ENCODE results near the gene CYLD. TPM values are rescaled to one million over a fixed set of nuclear protein-coding genes. Genes with fewer than 3 reads are reported as not detected.

CYLD gene
- polyA plus RNA-seq, 6 donors from 2014 or later, result 65.4 to 89.0 (median 75.8) TPM

GRCh38 chr16:50841081-50841886 is 99.4 kb downstream of the CYLD start:
- Mint-ChIP-seq H3K27me3 (peaks cover 56 to 72% (median 68%) of the 10 kb centered on the region in 3 donors), H3K36me3 (no peaks in the 10 kb centered on the region), H3K4me3 (peak overlapping the region; percentile 46 to 90 (median 80)), H3K9me3 (peaks cover 0 to 2% (median 0%) of the 10 kb centered on the region in 7 donors), H3K4me1 (peaks cover 9 to 18% (median 13%) of the 10 kb centered on the region in 3 donors), H3K27ac (peak overlapping the region in 1 of 6 donors; percentile 13)
- ATAC-seq (ENCODE audit: low read depth in 2 of 2) (peak; percentile 56 to 58), DNase-seq (peak; percentile 4)

GRCh38 chr16:50842013-50842505 is 100.2 kb downstream of the CYLD start:
- ATAC-seq (ENCODE audit: low read depth in 2 of 2) (no peak), DNase-seq (no peak)
- Mint-ChIP-seq H3K4me3 (peak overlapping the region in 4 of 8 donors; percentile 46 to 85 (median 62)), H3K36me3 (no peaks in the 10 kb centered on the region), H3K27me3 (peaks cover 56 to 68% (median 67%) of the 10 kb centered on the region in 3 donors), H3K27ac (peak overlapping the region in 2 of 6 donors; percentile 44 to 60), H3K9me3 (peaks cover 0 to 2% (median 0%) of the 10 kb centered on the region in 7 donors), H3K4me1 (peaks cover 9 to 18% (median 13%) of the 10 kb centered on the region in 3 donors)

- H3K36me3 Mint-ChIP-seq, result no peaks in the 10 kb centered on the region
- peak overlapping the region in 4 of 8 donors; percentile 7 to 85 (median 48) for H3K4me3 Mint-ChIP-seq
- no peak for ATAC-seq (ENCODE audit: low read depth in 2 of 2)
- peaks cover 9 to 18% (median 13%) of the 10 kb centered on the region in 3 donors for H3K4me1 Mint-ChIP-seq
- H3K27ac Mint-ChIP-seq, result peak overlapping the region in 3 of 6 donors; percentile 7 to 60 (median 44)
- H3K9me3 Mint-ChIP-seq, result peaks cover 0 to 2% (median 0%) of the 10 kb centered on the region in 7 donors
- peaks cover 56 to 73% (median 68%) of the 10 kb centered on the region in 3 donors for H3K27me3 Mint-ChIP-seq
- DNase-seq, result no peak
Observed at GRCh38 chr16:50842589-50842988, 100.7 kb downstream of the CYLD start.

- Mint-ChIP-seq H3K9me3 (peaks cover 0 to 2% (median 0%) of the 10 kb centered on the region in 7 donors), H3K4me1 (peaks cover 9 to 18% (median 13%) of the 10 kb centered on the region in 3 donors), H3K27me3 (peaks cover 56 to 70% (median 69%) of the 10 kb centered on the region in 3 donors), H3K4me3 (no peak overlapping the region), H3K27ac (no peak overlapping the region), H3K36me3 (no peaks in the 10 kb centered on the region)
- no peak for DNase-seq
- no peak for ATAC-seq (ENCODE audit: low read depth in 2 of 2)
Observed at GRCh38 chr16:50844840-50845239, 103.0 kb downstream of the CYLD start.

GRCh38 chr16:50845296-50845695 is 103.4 kb downstream of the CYLD start:
- no peak for DNase-seq
- Mint-ChIP-seq H3K36me3 (no peaks in the 10 kb centered on the region), H3K4me1 (peaks cover 9 to 18% (median 11%) of the 10 kb centered on the region in 3 donors), H3K4me3 (no peak overlapping the region), H3K27ac (no peak overlapping the region), H3K27me3 (peaks cover 51 to 65% (median 65%) of the 10 kb centered on the region in 3 donors), H3K9me3 (peaks cover 0 to 2% (median 0%) of the 10 kb centered on the region in 7 donors)
- no peak for ATAC-seq (ENCODE audit: low read depth in 2 of 2)

GRCh38 chr16:50846511-50846910 is 104.6 kb downstream of the CYLD start:
- Mint-ChIP-seq H3K36me3 (no peaks in the 10 kb centered on the region), H3K27ac (no peak overlapping the region), H3K4me3 (no peak overlapping the region), H3K4me1 (peaks cover 0 to 9% (median 8%) of the 10 kb centered on the region in 3 donors), H3K9me3 (peaks cover 0 to 2% (median 0%) of the 10 kb centered on the region in 7 donors), H3K27me3 (peaks cover 44 to 57% (median 52%) of the 10 kb centered on the region in 3 donors)
- DNase-seq (no peak), ATAC-seq (ENCODE audit: low read depth in 2 of 2) (no peak)

- peaks cover 0 to 2% (median 0%) of the 10 kb centered on the region in 7 donors for H3K9me3 Mint-ChIP-seq
- ATAC-seq (ENCODE audit: low read depth in 2 of 2) (no peak), DNase-seq (no peak)
- peaks cover 0 to 6% (median 5%) of the 10 kb centered on the region in 3 donors for H3K4me1 Mint-ChIP-seq
- H3K36me3 Mint-ChIP-seq, result no peaks in the 10 kb centered on the region
- no peak overlapping the region for H3K27ac Mint-ChIP-seq
- H3K4me3 Mint-ChIP-seq, result no peak overlapping the region
- peaks cover 40 to 57% (median 48%) of the 10 kb centered on the region in 3 donors for H3K27me3 Mint-ChIP-seq
Observed at GRCh38 chr16:50847166-50847565, 105.3 kb downstream of the CYLD start.

GRCh38 chr16:50848755-50849514 is 107.0 kb downstream of the CYLD start:
- no peak overlapping the region for H3K4me3 Mint-ChIP-seq
- no peaks in the 10 kb centered on the region for H3K4me1 Mint-ChIP-seq
- no peak for DNase-seq
- H3K36me3 Mint-ChIP-seq, result no peaks in the 10 kb centered on the region
- H3K27me3 Mint-ChIP-seq, result peaks cover 36 to 51% (median 41%) of the 10 kb centered on the region in 3 donors
- H3K9me3 Mint-ChIP-seq, result peaks cover 0 to 5% (median 0%) of the 10 kb centered on the region in 7 donors
- H3K27ac Mint-ChIP-seq, result no peak overlapping the region
- ATAC-seq (ENCODE audit: low read depth in 2 of 2), result no peak

Other genes with a start within 250 kb of the CYLD start
- under 1 TPM in 4 of 6 donors, not detected in 2; 0.01 to 0.36 (median 0.10) TPM for gene NKD1, start 193.7 kb upstream of the CYLD start, polyA plus RNA-seq (ENCODE audit: low read depth in 6 of 6)
- 10 to 100 TPM; 29.0 to 47.0 (median 38.9) TPM for gene SNX20, start 60.8 kb upstream of the CYLD start, polyA plus RNA-seq (ENCODE audit: low read depth in 6 of 6)
- gene NOD2, start 48.5 kb upstream of the CYLD start, polyA plus RNA-seq (ENCODE audit: low read depth in 6 of 6), result under 1 TPM in 4 of 6 donors, not detected in 2; 0.07 to 0.25 (median 0.16) TPM